ENCODE results near the gene GRSF1. TPM values are rescaled to one million over a fixed set of nuclear protein-coding genes. Genes with fewer than 3 reads are reported as not detected.

The GRSF1 gene
- total RNA-seq, 1 experiment from 2014 or later = 61.5 TPM

Other genes starting within 250 kb of the GRSF1 start
- not detected in 2 replicates for gene AMBN, start 247.6 kb downstream of the GRSF1 start, total RNA-seq (2014; rRNA removed; shearing (Covaris generic))
- gene ENAM, start 211.1 kb downstream of the GRSF1 start, total RNA-seq (2014; rRNA removed; shearing (Covaris generic)) = not detected in 2 replicates
- 0.12 and 0.91 TPM in 2 replicates for gene JCHAIN, start 173.4 kb downstream of the GRSF1 start, total RNA-seq (2014; rRNA removed; shearing (Covaris generic))
- gene UTP3, start 151.4 kb downstream of the GRSF1 start, total RNA-seq (2014; rRNA removed; shearing (Covaris generic)) = 10.1 and 16.2 TPM in 2 replicates
- gene RUFY3, start 117.9 kb downstream of the GRSF1 start, total RNA-seq (2014; rRNA removed; shearing (Covaris generic)) = 6.9 and 12.9 TPM in 2 replicates
- gene MOB1B, start 62.5 kb upstream of the GRSF1 start, total RNA-seq (2014; rRNA removed; shearing (Covaris generic)) = 3.5 and 7.4 TPM in 2 replicates
- 41.1 and 42.3 TPM in 2 replicates for gene DCK, start 153.8 kb upstream of the GRSF1 start, total RNA-seq (2014; rRNA removed; shearing (Covaris generic))